MM.1S (cell line): ENCODE results near the gene CELF4.

Source experiments
- CTCF ChIP-seq: fragments of 300-600 bp; sonication (generic); IDR thresholded peaks from 2 replicates; pipeline ENCODE4 v1.5.1; 2016; ENCODE audit warnings: antibody characterized with exemption, low read length, mixed read lengths
- EZH2 ChIP-seq: fragments of 300-600 bp; sonication (generic); optimal IDR thresholded peaks from 2 replicates; pipeline ENCODE3; 2017; ENCODE audit warnings: low read depth, mild to moderate bottlenecking, antibody characterized with exemption, low read length, mixed read lengths
- EZH2phosphoT487 ChIP-seq: fragments of 300-600 bp; sonication (generic); IDR thresholded peaks from 2 replicates; pipeline ENCODE4 v1.6.1; 2018; ENCODE audit warnings: antibody characterized with exemption, low read length

- TF ChIP-seq CTCF (no peak), EZH2 (no peak), EZH2phosphoT487 (no peak)
Observed at GRCh38 chr18:37577051-37577611, 11.5 kb upstream of the CELF4 start.
